Fibroblast of the aortic adventitia (primary cell): ENCODE results near the gene TH. TPM values are rescaled to one million over a fixed set of nuclear protein-coding genes. Genes with fewer than 3 reads are reported as not detected.

Experiments
- DNase-seq: peaks from one replicate; pipeline ENCODE4 v3.0.0-alpha.2; 2010; ENCODE audit warnings: low read depth
- H3K4me3 ChIP-seq: 2 replicates; pipeline ENCODE4 v1.5.1; 2011; ENCODE audit warnings: low read depth, mild to moderate bottlenecking, control low read depth, low read length, moderate library complexity
- total RNA-seq: library from RNA; depleted of rRNA; stranded (reverse); fragments of >200 nt; gene quantifications from 2 replicates; pipeline ENCODE4 v1.2.3, GENCODE V29; 2012; ENCODE audit warnings: low replicate concordance
- TF ChIP-seq, protein P1 (sequence below): IDR thresholded peaks from 2 replicates; pipeline ENCODE4 v1.5.1; 2011; ENCODE audit warnings: mild to moderate bottlenecking, low read length, control low read depth, inconsistent platforms; ENCODE audit not compliant: insufficient read depth

Gene TH
- total RNA-seq, 1 donor = not detected

DNA sequence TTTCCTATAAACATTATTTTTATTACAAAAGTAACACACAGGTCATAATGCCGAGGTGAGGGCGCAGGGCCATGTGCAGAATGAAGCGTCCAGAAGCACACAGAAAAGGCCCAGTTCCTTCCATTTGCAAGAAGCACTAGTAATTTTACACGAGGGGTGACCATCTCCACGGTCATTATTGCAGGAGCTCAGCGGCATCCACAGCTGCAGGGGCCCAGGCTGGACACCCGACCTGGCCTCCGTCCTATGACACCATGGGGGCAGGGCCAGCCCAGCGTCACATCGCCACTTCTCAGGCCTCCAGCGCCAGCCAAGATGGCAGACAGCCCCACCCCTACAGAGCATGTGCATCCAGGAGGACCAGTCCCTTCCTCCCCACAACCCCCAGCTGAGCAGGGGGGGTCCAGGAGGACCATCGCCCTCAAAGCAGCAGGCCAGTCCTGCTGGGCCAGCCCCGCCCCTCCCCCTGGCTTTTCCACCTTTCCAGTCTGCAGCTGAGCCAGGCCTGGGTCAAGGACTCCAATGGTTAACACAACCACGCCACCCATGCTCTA is 35.9 kb downstream of the TH start:
- TF ChIP-seq, protein P1, sequence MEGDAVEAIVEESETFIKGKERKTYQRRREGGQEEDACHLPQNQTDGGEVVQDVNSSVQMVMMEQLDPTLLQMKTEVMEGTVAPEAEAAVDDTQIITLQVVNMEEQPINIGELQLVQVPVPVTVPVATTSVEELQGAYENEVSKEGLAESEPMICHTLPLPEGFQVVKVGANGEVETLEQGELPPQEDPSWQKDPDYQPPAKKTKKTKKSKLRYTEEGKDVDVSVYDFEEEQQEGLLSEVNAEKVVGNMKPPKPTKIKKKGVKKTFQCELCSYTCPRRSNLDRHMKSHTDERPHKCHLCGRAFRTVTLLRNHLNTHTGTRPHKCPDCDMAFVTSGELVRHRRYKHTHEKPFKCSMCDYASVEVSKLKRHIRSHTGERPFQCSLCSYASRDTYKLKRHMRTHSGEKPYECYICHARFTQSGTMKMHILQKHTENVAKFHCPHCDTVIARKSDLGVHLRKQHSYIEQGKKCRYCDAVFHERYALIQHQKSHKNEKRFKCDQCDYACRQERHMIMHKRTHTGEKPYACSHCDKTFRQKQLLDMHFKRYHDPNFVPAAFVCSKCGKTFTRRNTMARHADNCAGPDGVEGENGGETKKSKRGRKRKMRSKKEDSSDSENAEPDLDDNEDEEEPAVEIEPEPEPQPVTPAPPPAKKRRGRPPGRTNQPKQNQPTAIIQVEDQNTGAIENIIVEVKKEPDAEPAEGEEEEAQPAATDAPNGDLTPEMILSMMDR = no peak
- no peak for DNase-seq
- H3K4me3 ChIP-seq = no peak overlapping the region

DNA sequence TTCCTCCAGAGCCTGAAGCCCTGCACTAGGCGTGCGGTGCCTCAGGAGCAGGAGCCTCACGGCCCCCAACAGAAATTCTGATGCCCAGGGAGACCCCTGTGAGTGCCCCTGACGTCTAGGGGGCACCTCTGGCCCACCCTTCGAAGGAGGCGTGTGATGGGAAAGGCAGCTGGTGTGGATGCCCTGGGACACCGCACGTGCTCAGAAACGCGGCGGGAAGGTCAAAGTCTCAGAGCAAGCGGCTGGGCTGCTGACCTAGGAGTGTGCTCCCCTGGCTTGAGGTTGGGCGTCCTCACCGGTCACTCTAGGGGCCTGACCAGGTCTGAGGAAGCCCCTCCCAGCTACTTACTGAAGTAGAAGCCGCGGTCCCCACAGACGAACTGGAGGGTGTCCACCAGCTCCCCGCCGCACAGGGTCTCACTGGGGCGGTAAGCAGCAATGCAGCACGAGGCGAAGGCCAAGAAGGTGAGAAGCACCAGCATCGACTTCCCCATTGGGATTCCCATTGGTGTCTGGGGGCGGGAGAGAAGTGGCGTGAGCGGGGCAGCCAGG is 36.5 kb downstream of the TH start:
- DNase-seq = no peak
- TF ChIP-seq, protein P1 = no peak
- H3K4me3 ChIP-seq = no peak overlapping the region

DNA sequence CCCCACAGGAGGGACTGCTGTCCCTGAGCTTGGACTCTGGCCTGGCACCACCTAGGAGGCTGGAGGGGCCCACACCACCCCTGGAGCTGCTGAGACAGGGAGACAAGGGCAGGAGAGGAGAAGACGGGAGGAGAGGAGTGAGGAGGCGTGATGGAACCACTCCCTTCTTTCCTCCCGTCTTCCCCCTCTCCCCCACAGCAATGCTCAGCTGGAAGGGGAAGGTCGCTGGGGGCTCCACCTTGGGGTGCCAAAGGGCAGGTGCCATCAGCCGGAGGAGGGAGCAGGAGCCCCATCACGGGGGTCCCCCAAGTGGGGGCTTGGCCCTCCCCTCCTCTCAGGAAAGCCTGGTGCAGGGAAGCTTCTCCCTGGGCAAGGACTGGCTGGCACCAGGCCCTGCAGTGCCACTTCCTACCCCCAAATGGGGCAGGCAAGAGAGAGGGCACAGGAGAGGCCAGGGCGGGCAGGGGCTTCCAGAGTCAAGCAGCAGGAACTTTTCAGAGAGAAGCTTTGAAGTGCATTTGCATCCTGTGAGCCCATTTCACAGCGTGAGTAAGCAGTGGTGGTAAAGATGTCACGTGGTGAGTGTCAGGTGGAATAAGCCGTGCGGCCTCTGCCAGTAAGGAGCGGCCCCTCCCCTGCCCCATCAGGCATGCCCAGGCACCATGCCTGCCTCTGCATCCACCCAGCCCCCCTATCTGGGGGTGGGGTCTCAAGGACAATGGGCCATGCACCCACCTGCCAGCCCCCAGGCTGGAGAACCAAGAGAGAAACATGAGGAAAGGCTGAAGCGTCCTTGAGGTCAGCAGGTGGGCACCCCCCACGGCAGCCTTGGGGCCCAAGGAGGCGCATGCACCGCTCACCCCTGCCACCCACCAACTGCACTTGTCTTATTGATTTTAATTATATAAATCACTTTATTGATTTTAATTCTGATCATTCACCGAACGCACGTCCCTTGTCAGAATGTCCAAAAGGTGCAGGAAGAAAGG is 37.3 kb downstream of the TH start:
- H3K4me3 ChIP-seq = no peak overlapping the region
- DNase-seq = no peak
- TF ChIP-seq, protein P1 = no peak

DNA sequence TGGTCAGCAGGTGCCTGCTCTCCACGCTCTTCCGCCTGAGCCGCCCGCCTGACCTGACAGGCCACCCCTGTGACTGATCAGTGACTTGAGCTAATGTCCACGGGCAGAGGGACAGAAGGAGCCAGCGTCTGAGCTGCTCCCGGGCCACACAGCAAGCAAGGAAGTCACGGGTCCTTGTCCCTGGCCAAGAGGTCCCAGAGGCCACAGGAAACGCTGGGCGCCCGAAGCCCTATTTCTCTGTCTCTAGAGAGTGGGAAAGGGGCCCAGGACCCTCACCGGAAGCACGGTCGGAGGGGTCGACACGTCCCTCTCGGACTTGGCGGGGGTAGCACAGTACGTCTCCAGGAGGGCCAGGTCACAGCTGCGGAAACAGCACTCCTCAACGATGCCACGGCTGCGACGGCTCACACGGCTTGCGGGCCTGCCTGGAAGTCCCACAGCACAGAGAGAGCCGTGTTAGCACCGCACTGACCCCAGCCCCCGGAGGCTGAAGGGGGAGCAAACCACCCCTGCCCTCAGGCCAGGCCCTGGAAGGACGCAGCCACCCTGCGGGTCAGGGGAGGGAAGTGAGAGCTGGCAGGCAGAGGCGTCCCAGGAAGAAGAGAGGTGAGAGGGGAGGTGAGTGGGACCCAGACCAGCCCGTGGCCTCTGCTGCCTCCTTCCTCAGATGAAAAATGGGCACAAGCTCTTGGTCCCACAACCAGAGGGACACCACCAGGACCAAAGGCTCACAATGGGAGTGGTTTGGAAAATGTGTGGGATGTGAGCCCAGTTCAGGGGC is 38.2 kb downstream of the TH start:
- no peak for DNase-seq
- no peak overlapping the region for H3K4me3 ChIP-seq
- TF ChIP-seq, protein P1 = no peak

DNA sequence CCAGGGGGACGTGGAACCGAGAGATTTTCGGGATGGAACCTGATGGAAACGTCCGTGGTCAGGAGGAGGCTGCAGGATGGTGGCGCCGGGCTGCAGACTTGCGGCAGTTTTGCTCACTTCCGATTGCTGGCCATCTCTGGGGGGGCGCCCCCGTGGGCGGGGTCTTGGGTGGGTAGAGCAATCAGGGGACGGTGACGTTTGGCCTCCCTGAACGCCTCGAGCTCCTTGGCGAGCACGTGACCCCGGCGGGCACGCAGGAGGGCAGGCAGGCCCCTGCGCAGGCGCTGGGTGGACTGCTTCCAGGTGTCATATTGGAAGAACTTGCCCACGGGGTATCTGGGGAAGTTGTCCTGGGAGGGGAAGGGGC is 38.8 kb downstream of the TH start:
- no peak overlapping the region for H3K4me3 ChIP-seq
- TF ChIP-seq, protein P1 = no peak
- DNase-seq = no peak

DNA sequence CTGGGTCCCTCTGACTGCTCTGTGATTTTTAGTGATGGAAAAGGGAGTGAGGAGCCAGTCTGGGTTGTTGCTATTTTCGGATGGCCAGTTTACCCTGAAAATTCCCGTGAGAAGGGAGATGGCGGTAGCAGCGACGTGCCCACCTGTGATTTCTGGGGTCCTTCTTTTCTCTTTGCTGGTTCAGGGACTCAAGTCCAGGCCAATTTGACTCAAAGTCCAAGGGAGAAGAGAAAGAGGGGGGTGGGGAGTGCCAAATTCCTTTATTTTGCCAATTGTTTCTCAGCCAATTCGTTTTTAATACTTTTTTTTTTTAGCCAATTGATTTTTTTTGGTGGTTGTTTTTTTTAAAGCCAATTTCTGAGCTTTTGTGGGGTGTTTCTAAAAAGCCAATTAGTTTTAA is 39.4 kb downstream of the TH start:
- no peak for DNase-seq
- H3K4me3 ChIP-seq = no peak overlapping the region
- TF ChIP-seq, protein P1 = no peak
